ENCODE data around the gene KDM3A.

The KDM3A gene

GRCh38 chr2:86435531-86435930, 5.6 kb upstream of the KDM3A start:
- no peak for DNase-seq

DNA sequence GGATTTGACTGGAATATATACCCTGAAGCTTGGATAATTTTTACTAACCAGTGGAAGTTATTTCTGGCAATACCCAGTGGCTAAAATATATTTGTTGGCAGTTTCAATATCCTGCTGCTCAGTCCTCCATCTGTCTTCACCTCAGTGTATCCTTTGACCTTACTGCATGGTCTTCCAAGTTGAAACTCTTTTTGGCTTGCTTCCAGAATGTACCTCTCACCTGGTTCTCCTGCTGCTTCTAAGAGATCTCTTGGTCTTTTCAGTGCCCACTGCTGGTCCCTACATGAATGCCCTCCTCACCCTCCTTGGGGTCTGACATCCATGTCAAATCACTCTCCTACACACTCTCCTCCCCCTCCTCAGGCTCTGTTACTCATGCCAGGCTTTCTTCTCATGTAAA, 4.8 kb upstream of the KDM3A start:
- DNase-seq: no peak

- DNase-seq: no peak
These were observed 1.1 kb upstream of the KDM3A start for GRCh38 chr2:86439879-86440630.

DNA sequence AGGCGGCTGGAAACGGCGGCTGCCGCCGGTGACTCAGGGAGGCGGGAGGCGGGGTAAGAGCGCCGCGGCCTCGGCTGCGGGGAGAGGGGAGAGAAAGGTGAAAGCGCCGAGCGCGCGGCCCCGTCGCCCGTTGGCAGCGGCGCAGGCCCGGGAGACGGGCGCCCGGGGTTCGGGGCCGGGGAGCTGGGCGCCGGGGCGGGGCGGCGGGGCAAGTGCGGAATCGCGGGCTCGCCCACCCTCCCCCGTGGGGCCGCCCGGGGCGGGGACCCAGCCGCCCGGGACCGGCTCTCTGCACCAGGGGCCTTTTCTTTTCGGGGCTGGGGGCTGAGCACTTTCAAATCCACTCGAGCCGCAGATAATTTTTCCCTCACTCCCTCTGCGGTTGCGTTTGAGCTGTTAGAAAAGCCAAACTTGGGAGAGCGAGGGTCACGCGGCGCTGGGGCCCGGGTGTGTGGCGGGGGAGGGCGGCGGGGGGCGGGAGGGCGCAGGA, 266 bp downstream of the KDM3A start:
- no peak for DNase-seq

GRCh38 chr2:86441882-86442641, 891 bp downstream of the KDM3A start:
- DNase-seq: peak; percentile 68 to 80 (median 76)

DNA sequence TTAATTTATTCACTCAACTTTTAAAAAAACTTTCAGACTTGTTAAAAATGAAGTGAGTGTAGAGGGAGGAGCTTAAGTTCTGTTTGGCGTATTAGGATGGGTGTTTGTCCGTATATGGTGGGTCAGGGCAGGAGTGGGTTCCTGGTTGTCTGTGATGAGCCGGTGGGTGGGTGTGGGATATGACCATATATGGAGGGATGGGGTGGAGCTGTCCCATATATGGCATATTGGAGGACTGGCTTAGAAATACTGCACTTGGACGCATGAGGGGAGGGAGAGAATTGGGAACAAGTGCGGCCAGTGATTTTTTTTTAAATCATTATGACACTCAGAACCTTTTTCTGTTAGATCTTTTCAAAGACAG, 1.5 kb downstream of the KDM3A start:
- peak; percentile 86 to 95 (median 90) for DNase-seq

- peak; percentile 32 to 49 (median 47) for DNase-seq
These were observed 2.6 kb downstream of the KDM3A start for GRCh38 chr2:86443631-86444350.

- DNase-seq: no peak
These were observed 4.3 kb downstream of the KDM3A start for GRCh38 chr2:86445436-86445835.

GRCh38 chr2:86446060-86446459, 4.9 kb downstream of the KDM3A start:
- DNase-seq: peak in 1 of 4 experiments; percentile 9

DNA sequence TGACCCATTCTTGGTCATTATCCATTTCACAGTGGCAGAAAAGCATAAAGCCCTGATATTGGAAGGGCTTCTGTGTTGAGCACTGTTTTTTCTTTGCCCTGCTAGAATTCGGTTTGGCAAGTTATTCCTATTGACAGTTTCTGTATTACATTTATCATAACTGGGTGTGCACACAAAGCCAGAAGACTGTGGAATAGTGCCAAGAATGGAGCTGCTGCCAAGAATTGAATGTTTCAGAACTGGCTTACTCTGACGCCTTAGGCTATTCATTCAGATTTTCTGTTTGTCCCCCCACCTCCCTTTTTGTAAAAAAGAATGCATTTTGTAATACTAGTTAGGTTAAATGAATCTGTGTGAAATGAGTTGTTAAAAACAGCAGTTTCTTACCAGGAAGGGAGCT, 12.7 kb downstream of the KDM3A start:
- no peak for DNase-seq

GRCh38 chr2:86454238-86454637, 13.1 kb downstream of the KDM3A start:
- DNase-seq: no peak

DNA sequence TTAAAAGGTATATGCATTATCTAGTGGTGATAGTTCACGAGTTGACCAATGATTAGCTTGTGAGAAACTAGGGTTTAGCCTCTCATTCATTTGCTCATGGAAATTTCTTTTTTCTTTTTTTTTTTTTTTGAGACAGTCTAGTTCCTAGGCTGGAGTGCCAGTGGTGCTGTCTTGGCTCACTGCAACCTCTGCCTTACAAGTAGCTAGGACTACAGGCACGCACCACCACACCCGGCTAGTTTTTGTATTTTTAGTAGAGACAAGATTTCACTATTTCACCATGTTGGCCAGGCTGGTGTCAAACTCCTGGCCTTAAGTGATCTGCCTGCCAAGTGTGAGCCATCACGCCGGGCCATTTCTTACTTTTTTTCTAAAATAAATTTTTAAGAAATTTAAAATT, 14.0 kb downstream of the KDM3A start:
- no peak for DNase-seq

DNA sequence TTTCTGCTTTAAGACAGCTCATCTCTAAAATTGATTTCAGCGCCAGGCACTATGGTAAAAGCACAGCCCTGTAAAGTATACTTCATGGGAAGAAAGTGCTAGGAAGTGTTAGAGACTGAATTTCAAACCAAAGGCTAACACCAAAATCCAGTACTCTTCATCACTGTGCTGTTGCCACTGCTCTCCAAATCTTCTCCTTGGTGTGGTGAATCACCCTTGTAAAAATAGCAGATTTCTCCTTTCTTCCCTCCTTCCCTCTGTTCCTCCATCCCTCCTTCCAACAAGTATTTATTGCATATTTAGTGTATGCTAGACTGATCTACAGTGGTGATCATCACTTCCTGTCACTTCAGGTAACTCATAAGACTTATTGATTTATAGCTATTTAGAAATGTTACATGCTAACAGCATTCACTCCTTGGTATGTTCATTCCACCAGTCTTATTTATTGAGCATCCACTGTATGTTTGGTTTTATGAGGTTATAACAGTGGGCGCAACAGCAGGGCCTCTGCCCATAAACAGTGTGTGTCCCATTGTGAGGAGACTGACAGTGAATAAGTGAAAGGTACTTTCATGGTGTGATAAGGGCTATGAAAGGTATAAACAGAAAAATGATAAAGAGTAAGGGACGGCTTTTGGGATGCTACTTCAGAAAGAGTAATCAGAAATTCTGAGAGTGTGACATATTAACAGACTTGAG, 20.0 kb downstream of the KDM3A start:
- no peak for DNase-seq

GRCh38 chr2:86464652-86465051, 23.5 kb downstream of the KDM3A start:
- DNase-seq: peak in 2 of 4 experiments; percentile 11 to 27

- DNase-seq: no peak
These were observed 25.1 kb downstream of the KDM3A start for GRCh38 chr2:86466306-86466705.

- DNase-seq: no peak
These were observed 27.2 kb downstream of the KDM3A start for GRCh38 chr2:86468162-86469033.

GRCh38 chr2:86470890-86471289, 29.7 kb downstream of the KDM3A start:
- DNase-seq: no peak

GRCh38 chr2:86471637-86472036, 30.5 kb downstream of the KDM3A start:
- no peak for DNase-seq

DNA sequence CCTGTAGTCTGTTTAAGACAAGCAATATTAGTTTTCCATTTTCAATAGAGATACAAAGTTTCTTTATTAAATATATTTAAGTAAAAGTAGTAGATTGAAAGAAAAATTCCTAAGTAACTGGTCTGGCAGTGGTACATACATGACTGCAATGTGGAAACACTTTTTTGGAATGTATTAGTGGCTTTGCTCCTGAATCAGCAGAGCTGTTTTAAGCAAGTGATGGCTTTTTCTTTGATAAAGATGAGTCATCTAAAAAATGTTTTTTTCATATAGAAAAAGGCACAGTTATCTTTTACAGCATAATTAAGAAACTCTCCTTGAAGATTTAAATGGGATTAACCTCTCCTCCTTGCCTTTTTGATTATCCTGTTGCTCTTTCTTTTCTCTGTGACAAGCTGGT, 34.9 kb downstream of the KDM3A start:
- no peak for DNase-seq

DNA sequence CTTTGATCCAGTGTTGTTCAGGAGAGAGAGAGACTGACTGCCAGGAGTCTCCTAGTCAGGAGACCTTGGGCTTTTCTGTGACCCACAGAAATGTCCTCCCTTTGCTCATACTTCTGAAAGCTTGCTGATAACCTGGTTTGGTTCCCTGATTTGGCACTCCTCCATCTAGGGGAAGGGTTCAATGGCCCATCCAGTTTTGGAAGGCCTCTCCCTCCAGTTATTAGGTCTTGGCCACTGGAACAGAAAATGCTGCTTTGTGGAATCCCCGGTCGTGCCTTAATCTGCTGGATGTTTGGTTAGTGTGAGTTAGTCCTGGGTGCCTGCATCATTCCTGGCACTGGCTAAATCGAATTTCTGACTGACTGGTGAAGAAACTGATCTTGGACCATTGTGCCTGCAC, 35.7 kb downstream of the KDM3A start:
- no peak for DNase-seq

- DNase-seq: no peak
These were observed 36.2 kb downstream of the KDM3A start for GRCh38 chr2:86477349-86477748.

- no peak for DNase-seq
These were observed 38.9 kb downstream of the KDM3A start for GRCh38 chr2:86480105-86480504.
